NCI-H345 treated with DMSO at 0.1 percent for 48 hours (cell line): Measurements from ENCODE around the gene LPP.

ENCODE experiments used
- DNase-seq: peaks from one replicate; lab custom pipeline; 2025; ENCODE audit not compliant: unreplicated experiment; lab: John Stamatoyannopoulos, UW

LPP gene

DNA sequence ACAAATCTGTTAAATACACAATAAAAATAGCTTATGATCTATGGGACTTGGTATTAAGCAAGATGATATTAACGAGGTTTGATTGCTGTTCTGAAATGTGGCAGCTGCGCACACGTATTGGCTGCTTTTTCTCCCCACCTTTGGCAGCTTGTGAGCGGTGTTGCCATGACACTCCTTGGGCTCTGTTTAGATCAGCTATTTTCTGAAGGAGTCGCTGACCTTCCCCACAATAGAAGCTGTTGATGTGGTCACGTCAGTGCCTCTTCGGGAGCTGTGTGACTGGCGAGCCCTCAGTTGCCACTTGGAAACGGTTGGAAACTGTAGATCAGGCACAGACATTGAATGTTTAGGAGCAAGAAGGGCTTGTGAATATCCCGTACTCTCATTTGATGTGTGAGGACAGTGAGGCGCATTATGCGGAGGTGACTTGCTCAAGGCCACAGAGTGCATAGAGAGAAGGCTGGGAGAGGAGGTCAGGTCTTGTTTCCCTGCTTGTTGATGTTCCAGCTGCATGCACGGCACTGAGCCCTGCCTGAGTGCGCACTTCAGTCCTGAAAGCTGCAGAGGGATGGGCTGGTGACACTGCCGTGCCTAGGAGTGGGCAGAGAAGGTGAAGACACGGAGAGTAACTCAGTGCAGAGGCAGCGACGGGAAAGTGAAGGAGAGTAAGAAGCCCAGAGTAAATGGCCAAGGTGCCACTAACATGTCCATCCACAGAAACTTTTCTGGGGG is 198.4 kb downstream of the LPP start:
- DNase-seq: no peak

DNA sequence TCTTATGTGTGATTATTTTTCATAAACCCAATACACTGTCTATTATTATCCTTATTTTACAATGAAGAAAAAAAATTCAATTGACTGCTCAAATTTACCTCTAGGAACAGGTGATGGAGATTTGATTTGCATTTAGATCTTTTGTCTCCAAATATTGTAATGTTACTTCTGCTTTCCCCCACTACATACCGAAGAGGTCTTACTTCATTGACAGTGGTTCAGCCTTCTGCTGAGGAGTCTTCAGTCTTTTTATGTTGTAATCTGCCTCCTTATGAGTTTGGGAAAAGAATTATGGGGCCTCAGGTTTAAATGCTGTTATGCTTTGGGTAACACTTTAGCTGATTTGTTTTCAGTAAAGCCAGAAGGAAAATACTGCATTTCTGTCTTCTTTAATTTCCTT is 199.5 kb downstream of the LPP start:
- no peak for DNase-seq

DNA sequence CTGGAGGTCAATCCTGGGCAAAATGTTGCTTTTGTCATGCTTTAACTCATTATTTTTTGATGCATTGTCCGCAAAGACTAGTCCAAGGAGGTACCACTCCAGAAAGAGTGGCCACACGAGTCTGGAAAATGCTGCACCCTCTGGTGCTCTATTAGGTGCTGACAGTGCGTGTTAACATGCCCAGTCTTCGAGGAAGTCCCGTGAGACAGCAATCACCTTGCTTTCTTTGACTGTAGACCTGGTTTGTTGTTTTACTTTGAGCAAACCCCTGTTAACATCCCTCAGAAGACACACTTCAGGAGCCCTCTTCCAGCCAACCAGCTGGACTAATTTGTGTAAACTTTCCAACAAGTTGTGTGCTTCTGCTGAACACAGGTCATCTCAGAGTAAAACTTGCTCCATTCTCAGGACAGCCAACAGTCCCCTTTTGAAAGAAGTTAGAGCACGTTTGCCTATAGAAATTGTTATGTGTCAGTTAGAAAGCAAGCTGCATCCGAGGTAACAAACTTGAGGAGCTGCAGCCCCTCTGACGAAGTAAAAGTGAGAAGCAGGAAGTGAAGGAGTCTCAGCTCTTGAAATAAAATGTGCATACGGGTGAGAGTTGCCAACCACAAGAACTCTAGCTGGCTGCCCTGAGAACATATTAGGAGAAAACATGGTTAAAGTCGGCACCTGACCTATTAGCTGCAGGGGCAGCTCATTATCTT is 205.0 kb downstream of the LPP start:
- DNase-seq: no peak

DNA sequence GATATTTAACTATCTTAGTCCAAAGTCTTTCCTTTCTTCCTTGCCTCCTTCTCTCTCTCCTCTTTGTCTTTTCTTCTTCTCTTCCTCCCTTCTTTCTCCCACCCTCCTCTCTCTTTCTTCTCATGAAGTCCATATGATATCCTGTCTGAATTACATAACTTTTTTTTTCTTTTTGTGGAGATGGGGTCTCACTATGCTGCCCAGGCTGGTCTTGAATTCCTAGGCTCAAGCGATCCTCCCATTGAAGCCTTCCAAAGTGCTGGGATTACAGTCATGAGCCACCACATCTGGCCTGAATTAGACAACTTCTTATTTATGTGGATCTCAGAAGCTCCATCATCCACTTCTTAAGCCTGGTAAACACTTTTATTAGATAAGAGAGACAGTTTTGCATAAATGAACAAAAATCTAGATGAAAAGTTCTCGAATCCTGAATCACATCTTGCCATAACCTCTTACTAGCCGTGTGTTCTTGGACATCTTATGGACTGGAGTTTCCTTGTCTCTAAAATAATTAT is 206.5 kb downstream of the LPP start:
- DNase-seq: no peak

DNA sequence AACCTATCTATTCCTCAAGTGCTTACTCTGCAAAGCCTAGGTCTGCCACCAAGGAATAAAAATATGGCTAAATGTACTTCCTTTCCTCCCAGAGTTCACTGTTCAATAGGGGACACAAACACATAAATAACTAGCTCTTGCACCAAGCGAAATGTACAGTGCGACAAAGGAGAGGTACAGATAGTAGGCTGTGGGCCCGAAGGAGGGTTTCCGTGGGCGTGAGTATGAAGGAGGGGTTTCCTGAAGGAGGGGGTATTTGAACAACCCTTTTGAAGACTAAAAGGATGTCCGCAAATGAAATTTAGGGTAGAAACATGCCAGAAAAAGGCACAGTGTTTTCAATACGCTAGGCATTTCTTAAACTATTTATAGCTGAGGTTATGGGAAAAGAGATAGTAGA is 207.9 kb downstream of the LPP start:
- no peak for DNase-seq

DNA sequence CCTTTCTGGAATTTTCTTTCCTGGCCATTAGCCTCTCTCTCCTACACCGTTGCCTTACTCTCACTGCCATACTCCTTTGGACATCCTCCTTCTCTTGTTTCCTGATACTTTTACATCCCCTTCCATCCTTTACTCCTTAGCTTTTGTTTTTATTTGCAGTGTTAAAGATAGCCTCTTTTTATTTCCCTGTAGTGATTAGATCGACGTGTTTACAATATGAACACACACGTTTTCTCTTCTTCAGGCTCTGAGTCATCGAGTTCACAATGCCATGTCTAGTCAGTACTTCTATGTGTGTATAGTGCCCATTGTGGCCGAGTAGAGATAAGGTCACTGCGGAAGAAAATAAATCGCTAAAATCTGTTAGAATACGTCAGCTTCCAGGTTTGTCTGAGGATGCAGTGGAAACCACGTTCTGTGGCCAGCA is 208.5 kb downstream of the LPP start:
- DNase-seq: no peak

DNA sequence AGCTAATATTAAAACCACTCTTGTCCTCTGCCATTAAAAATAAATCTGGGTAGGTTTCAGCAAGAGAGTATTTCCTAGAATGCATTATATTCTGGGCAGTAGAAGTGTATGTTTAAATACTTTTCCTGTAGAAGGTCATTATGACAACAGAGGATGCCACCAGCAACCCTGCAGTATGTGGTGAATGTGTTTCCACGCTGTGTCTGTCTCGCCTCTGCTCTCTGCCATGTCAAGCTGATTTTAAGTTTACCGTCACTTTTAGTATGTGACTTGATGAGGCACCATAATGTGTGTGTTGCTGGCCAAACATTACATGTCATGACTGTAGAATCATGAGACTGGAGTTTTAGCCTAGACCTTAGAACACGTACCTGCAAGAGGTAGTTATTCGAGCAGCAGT is 211.2 kb downstream of the LPP start:
- no peak for DNase-seq

DNA sequence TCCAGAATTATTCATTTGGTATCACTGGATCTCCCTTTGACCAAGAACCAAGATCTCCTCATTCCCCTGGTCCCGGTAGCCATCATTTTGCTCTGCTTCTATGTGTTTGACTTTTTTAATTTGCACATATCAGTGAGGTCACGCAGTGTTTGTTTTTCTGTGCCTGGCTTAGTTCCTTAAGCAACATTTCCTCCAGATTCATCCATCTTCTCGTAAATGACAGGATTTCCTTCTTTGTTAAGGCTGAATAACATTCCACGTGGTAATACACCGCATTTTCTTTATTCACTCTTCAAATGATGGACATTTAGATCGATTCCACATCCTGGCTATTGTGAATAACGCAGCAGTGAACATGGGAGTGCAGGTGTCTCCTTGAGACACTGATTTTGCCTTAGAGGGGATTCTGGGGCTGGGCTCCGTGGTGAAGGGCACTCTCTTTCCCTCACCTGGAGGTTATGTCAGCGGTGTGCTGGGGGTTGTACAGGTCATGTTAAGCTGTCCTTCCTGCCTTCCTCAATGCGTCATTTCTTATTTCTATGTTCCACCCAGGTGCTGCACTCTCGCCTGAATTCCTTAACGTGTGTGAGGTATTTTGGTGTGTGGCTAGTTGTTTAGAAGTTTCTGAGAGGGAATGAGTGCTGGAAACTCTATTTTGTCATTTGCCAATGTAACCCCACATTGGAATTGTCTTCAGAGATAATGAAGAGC is 212.2 kb downstream of the LPP start:
- no peak for DNase-seq

DNA sequence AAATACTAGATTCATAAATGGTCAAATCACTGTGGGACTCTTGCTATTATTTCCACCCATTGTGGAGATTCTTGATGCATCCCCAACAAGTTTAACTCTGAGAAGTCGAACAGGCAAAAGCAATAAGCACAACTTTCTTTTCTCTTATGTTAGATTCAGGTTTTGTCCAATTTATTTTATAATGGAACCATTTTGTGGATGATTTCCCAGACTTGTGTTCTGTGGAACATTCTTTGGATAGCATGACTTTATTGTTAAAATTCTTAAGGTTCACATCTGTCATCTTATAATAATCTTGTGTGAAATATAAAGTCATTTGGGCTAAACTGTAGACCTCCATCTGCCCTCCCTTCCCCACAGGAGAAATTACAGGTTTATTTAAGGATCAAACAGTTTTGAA is 213.7 kb downstream of the LPP start:
- no peak for DNase-seq

DNA sequence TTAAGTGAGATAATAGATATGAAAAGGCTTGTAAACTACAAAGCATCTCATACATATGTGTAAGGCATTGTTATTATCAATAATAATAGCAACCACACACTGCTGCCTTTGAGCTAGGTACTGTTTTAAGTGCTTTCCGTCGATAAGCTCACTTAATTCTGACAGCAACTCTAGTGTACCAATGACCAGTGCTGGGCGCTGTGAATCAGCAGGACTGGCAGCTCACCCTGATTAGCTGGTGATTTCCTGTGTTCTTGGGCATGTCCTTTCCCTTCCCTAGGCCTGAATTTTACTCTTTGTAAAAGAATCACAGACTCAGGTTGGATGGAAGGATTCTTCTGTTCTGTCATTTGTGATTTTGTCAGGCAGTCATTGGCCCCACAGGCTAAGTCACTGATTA is 215.6 kb downstream of the LPP start:
- DNase-seq: no peak

DNA sequence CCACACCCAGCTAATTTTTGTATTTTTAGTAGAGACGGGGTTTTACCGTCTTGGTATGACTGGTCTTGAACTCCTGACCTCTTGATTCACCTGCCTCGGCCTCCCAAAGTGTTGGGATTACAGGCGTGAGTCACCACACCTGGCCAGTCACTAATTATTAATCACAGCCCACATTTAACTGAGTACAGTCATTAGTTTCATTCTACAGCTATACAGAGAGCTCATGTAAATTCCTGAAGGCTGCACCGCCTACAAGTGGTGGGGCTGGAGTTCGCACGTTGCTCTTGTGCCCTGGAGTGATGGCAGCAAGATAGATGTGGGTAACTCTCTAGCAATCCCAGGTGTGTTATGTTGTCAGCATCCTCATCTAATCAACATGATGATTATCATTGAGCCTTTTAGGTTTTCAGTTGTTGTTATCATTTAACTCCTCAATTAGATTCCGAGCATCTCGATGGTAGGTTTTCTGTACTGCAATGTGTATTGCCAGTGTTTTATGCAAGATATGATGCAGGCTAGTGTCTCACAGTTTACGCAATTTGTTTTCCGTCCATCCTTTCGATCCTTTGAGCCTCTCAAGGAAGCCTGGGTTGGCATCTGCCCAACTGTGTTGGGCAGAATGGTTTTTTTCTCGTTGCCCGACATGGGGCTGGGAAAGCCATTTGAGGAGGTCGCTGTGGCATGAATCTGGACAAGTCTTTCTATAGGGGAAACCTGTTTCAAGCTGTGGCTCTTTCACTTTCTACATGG is 216.3 kb downstream of the LPP start:
- no peak for DNase-seq

DNA sequence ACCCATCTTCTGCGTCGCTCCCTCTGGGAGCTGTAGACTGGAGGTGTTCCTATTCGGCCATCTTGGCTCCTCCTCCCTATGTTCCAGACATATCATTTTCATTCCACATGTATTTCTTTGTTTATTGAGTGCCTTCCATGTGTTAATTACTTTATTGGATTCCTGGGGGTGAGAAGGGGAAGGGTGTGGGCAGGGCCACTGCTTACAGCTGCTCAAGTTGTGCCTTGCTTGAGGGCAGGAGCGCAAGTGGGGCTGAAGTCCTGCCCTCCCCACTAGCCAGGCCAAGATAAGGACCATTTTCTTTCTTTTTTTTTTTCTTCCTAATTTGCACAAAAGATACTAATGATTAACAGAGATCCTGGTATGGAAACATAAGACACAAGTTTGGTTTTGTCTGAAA is 224.8 kb downstream of the LPP start:
- no peak for DNase-seq

DNA sequence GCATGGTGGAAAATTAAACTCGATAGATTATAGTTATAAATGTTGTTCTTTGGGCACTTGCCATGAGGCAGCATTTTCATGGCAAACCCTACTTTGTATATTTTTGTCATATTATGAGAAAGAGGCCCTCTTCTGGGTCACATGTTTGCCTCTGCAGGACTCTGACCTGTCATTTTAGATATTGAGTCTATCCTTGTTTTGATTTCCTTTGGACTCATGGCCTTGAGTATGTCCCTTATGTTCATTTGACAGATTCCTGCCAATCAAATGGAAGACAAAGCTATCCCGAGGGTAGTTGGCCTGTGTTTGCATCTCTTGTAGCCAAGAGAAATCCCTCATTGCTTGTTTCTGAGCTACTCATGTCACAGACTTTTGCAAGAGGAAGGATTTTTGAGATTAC is 226.3 kb downstream of the LPP start:
- no peak for DNase-seq

DNA sequence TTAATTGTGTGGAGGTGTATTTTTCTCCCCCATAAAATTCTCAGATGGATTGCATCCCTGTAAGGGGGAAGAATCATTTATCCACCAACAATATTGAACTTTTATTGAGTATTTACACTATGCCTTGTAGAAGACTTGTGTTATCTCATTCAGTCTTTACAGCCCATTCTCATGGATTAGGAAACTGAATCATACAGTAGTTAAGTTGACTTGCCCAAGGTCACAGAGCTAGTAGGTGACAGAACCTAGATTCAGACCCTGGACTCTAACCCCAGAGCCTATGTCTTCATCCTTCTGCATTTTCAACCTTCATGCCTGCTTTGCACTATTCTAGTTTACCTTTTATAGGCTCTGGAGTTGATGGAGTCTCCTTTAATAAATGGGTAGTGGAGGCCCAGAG is 226.8 kb downstream of the LPP start:
- no peak for DNase-seq

DNA sequence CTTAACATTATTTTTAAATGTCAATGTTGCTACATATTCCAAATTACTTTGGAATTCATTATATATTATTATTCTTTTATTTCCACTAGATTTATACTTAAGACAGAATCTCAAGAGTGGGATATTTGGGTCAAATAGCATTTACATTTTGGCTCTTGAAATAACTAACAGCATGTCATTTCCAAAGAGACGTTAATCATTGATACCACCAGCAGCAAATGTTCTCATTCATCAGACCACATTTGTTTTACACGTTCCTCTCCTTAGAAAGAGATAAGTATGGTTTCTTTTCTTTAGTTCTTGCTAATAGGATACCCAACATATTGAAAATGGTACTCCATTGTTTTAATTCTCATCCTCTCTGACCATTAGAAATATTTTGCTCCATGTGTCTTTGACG is 229.8 kb downstream of the LPP start:
- DNase-seq: no peak

DNA sequence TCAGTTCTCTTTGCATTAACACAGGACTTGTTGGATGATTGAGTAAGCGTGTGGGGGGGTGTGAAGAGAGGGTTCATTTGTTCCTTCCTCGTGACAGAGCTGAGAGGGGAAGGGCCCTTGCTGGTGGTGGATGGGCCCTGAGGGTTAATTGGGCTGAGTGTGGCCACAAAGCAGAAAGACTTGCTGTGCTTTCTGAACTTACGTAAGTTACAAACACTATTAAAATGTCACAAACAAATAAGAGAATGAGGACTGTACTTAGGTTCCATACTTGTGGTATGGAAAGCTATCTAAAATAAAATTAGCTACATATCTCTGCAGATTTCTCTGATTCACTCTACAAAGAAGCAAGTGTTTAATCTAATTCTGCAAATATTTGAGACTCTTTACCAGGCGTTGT is 231.3 kb downstream of the LPP start:
- DNase-seq: no peak

DNA sequence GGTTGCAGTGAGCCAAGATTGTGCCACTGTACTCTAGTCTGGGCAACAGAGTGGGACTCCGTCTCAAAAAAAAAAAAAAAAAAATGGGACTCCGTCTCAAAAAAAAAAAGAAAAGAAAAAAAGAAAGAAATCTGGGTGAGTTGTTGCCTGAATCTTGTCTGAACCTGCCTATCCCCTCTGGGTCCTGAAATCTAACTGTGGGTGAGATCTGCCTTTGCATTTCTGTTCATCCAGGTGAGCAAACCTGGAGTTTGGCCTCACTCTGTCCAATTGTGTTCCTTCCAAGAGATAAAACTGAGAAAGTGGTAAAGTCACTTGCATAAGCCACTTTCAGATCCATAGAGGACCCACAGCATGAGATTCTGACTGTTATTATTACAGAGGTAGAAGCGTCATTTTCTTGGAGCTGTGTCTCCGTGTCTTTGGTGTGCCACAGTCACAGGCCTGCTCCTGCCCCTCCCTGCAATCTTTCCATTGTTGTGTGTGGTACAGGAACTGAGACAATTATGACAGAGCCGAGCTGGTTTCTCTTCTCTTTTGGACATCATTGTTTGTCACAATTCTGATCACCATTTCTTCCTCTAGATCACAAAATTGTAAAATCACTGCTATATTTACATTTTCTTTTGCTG is 235.9 kb downstream of the LPP start:
- DNase-seq: no peak

DNA sequence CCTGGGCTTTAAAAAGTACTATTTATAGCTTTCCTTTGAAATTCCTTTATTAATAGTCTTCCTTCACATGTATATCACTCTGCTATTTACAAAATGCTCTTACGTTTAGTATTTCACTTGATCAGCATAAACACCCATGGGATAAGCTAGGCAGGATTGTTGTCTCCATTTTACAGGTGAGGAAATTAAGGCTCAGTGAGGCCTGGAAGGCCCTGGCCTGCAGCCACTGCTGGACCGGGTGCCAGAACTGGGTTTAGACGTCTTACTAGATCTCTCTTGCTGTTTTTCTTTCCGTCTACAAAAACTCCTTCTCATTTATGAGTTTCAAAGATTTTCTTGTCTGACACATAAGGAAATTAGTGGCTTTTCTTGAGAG is 236.4 kb downstream of the LPP start:
- no peak for DNase-seq

DNA sequence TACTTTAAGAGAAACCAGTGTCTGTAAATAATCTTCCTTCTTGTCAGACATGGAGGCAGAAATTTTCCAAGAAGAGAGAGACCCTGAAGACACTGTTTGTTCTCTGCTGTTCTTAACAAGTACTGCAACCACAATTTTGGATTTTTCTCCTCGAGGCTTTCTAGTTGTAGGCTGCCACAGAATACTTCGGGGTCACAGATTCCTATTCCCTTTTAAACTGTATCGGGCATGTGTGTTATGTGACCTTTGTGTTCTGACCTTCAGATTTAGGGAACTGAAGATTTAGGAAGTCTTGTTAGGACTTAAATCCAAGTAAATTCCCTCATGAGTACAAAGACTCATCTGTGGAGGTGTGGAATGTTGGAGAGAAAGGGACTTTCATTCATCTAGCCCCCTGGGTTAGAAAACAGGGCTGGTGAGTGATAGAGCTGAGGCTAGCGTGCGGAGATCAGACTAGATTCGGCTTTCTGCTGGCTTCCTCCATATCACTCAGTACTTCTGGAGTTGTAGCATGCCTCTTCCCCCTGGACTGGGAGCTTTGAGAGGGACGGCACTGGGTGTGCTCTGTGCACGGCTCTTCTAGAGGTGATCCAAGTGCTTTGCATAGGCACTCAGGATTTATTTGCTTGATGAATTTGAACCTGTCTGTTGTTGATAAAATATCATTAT is 237.0 kb downstream of the LPP start:
- DNase-seq: no peak

DNA sequence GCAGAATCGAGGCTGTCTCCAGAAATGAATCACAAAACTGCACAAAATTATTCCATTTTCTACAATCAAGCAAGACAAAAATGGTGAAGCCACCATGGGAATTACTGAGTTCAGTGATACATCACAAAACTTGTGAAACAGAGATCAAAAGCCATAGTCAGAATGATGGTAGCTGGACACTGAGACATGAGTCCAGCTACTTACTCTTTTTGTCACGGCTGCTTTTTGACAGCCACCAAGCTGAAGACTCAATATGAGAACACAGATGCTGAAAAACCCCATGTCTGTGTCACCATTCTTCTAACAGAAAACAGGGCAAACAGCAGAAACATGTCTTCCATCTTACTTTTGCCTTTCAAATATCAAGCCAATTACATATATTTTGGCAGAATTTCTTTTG is 237.6 kb downstream of the LPP start:
- no peak for DNase-seq
